ENCODE measurements around the gene KLHL35. TPM values are rescaled to one million over a fixed set of nuclear protein-coding genes. Genes with fewer than 3 reads are reported as not detected.

Gene KLHL35
- total RNA-seq, 1 donor from 2014 or later: 2.6 TPM

DNA sequence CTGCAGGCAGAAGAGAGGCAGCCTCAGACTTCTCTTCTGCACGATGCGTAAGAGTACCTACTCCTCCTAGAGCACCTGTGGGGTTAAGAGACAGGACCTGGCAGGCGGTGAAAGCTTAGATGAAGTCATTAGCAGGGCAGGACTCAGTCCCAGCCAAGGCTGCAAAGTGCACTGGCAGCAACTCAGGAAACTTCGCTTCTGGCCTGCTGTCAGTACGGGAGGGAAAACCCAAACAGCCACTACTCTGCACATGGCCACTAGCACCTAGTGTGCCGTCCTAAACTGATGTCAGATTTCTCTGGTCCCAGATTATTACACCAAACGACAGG lies 8.8 kb upstream of the KLHL35 start:
- DNase-seq (ENCODE audit: low read depth, low spot score): no peak

DNA sequence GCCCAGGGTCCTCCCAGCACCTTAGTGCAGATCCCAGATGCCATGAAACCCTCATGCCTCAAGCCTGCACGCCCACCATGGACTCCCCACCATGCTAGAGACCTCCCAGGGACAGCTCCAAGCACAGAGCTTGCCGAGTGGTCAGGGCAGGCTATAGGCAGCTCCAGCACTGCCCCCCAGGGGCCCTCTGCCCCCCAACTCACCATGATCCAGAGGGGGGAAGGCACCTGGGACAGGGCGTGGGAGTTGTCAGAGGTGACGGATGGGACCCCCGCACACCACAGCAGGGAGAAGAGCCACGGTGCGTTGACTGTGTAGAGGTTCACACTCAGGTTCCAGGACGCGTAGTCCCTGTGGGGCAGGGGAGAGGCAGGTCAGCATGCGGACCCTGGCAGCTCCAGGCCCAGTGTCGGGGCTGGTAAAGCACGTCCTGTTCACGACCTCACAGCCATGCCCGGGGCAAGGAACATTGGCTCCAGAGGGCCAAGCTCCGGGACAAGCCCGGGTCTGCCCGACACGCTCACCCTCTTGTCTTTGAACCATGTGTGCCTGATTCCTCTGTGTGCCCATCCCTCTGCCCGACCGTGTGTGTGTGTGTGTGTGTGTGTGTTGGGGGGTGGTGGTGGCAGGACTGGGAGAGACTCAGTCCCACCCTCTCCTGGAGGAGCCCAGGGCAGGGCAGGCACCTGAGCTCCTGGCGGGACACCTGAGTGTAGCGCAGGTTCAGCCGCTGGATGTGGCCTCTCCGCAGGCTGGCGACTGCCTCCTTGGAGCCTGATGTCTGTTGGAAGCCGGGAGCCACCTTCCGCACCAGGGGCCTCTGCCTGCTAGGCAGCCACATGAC lies 8.2 kb upstream of the KLHL35 start:
- no peak for DNase-seq (ENCODE audit: low read depth, low spot score)

GRCh38 chr11:75439495-75440120 lies 6.6 kb upstream of the KLHL35 start:
- no peak for DNase-seq (ENCODE audit: low read depth, low spot score)

DNA sequence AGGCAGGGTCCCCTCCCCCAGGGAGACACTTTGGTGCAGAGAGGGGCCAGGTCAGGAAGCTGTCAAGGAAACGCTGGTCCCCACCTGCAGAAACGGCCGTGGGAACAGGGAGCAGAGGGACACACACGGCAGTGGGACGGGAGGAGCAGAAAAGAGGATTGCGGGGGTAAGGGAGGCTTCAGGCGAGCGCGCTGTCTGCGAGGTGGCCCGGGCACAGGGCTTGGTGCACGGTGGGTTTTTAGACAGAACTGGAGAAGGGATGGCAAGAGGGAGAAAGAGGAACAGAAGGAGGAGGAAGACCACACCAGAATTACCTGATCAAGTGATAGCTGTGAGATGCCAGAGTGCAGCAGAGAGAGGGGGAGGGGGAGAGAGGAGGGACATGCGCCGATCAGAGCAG lies 6.0 kb upstream of the KLHL35 start:
- DNase-seq (ENCODE audit: low read depth, low spot score): no peak

- DNase-seq (ENCODE audit: low read depth, low spot score): no peak
Observed at GRCh38 chr11:75437966-75438659, 5.1 kb upstream of the KLHL35 start.

DNA sequence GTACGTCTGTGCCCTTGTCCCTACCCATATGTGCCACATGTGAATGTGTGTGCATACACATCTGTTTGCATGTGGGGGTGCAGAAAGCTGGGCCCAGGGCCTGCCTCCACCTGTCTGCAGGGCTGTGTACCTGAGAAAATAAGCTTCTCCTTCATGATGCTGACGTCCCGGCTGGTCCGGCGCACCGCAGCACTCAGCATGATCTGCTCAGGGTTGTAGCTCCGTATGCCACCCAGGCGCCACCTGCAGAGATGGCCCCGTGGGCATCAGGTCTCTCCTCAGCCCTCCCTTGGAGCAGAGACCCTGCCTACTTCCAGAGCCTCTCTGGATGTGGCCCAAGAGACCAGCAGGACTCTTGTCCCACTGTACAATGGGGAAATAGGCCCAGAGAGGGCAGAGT lies 3.8 kb upstream of the KLHL35 start:
- DNase-seq (ENCODE audit: low read depth, low spot score): no peak

DNA sequence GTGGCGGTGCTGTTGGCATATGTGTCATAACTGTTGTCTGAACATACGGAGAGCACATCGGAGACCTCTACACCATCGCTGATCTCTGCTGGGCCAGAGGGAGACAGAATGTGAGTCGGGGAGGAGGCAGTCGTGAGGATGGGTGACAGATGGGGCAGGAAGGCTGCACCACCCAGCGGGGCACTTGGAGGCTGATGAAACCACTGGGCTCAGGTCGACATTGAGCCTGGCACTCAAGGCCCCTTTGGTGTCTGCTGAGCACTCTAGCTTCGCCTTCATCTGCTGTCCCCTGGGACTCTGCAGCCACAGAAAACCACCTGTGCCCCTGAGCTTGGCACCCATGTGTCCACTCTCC lies 2.5 kb upstream of the KLHL35 start:
- no peak for DNase-seq (ENCODE audit: low read depth, low spot score)

DNA sequence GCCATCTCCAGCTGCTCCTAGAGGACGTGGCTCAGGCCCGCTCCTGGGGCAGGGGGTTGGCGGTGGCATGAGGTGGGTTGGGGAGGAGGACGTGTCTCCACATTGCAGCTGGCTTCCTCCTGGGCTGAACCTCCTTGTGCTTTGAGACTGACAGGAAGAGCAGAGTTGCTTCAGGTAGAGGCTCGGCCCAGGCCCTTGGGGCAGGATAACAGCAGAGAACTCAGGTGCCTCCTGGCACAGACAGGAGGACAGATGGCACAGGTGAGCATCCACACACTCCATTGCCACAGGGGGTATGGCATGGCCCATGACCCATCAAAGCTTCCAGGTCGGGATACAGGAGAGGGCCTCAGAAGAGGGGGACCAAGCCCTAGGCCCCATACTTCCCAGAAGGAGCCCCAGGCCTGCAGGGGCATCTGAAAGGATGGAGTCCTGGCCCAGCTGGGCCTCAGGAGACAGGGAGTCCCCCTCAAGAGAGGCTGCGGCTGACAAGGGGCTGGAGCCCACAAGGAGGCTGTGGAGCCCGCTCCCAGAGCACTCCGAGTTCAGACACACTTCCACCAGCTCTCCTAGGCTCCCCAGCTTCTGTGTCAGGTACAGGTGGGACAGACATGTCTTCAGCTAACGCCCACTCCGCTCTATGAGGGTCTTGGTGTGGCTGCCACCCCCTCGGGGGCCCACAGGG lies 2.0 kb upstream of the KLHL35 start:
- DNase-seq (ENCODE audit: low read depth, low spot score): no peak

- DNase-seq (ENCODE audit: low read depth, low spot score): no peak
Observed at GRCh38 chr11:75434051-75434450, 1.0 kb upstream of the KLHL35 start.

DNA sequence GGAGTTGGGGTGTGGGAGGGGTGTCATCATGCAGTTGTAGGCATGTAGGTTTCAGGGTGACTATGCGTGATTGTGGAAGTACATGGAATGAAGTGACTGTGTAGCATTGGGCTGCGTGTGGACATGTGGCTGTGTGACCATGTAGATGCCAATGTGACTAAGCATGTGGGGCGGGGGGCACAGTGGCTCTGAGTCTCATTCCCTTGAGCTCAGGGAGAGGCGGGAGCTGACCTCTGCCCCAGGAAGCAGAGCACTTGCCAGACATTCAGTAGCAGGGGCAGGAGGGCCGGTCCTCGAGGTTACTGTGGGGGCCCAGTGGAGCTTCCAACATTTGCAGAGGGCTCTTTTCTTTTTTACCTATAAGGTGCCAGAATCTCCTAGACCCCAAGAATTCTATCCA lies 440 bp upstream of the KLHL35 start:
- DNase-seq (ENCODE audit: low read depth, low spot score): no peak

DNA sequence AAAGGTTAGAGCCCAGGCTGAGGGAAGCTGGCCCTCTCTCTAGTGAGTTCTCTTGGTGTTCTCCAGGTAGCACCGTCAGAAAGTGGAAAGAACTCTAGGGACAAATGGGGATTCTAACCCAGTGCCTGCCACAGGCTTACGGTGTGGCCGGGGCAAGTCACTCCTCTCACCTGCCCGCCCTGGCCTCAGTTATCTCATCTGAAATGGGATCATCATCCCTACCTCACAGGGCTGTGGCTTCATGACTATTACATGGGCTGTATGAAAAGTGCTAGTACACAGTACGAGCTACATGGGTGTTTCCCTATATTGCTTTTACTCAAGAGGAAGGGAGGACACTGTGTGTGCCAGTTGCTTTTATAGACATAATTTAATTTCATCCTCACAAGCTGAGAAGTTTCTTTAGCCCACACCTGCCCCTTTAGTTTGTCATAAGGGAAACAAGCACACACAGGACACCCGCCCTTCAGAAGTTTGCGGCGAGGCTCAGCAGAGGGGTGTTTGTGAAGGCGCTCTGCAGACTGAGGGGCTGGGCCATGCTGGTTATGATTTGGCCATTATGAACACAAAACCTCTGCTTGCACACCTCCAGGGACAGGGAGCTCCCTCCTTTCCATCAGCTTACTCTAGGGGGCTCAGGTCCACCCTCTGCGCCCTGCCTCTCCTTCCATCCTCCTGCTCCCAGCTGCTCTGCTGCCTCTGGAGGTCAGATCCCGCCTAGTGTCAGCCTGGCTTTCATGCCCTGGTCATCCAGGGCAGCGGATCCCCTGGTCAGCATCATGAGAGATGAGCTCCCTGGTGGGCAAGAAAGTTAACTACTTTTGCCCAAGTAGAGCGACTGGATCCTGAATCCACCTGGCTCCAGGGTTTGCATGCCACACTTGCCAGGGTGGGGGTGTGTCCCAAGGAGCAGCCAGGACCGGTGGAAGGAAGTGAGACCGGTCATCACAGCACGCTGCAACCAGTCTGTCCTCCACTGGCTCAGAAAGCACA lies 1.2 kb downstream of the KLHL35 start:
- no peak for DNase-seq (ENCODE audit: low read depth, low spot score)

DNA sequence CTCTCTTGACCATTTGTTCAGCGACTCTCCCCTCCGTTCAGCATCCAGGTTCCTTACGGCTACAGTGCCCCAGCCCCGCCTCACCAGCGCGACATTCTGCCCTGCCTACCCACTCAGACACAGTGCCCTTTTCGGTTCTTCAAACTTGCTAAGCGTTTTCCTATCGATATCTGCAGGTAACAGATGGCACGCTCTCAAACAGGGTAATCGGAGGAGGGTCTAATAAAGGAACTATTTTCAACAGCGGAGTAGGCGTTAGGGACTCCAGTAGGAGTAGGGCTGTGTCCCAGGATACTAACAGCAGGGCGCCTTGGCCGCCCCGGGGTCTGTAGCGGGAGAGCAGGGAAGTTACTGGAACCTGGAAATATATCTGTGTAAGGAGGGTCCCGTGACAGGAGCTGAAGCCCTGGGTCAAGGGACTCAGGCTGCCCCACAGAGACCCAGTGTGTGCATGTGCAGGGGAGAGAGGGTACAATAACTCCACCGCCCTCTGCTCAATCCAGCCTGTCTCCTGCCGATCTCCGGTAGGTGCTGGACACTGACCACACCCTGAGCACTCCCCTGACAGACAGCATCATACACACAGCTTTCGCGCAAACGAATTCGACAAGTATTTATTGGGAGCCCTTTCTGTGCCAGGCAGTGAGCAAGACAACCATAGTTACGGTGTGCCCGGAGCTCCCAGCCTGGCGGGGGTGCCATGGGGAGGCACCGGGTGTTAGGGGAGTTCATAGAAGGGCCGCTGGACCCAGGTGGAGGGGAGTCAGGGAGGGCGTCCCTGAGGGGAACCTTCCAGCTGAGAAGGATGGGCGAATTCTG lies 2.1 kb downstream of the KLHL35 start:
- no peak for DNase-seq (ENCODE audit: low read depth, low spot score)

- peak; percentile 32 for DNase-seq (ENCODE audit: low read depth, low spot score)
Observed at GRCh38 chr11:75429902-75430713, 2.9 kb downstream of the KLHL35 start.

- DNase-seq (ENCODE audit: low read depth, low spot score): no peak
Observed at GRCh38 chr11:75429641-75429901, 3.4 kb downstream of the KLHL35 start.

DNA sequence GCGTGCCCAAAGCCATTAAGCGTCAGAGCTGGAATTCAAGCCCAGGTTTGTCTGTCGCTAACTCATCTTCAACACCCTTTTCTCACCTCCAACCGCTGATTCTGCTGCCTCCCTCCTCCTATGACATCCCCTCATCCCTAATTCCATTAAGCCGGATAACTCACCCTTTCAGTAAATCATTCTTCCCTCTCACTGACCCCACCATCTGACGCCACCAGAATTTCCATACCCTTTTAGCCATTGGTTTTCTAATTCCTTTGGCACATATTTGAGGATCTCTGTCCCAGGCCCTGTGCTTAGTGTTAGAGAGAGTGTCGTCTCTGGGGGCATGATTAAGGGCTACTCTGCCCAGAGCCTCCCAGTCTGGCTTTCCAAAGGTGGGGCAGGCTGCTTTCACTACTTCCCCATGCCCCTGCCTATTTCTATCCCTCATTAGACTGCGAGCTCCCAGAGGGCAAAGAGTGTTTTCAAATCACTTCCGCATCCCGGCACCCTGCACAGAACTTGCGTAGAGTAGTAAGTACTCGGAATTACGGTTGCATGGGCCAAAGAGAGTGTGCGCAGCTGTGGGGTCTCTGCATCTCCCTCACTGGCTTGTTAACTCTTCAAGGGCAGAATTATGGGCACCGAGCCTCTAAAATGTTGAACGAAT lies 3.9 kb downstream of the KLHL35 start:
- no peak for DNase-seq (ENCODE audit: low read depth, low spot score)

- peak; percentile 81 for DNase-seq (ENCODE audit: low read depth, low spot score)
Observed at GRCh38 chr11:75428281-75428724, 4.7 kb downstream of the KLHL35 start.

- no peak for DNase-seq (ENCODE audit: low read depth, low spot score)
Observed at GRCh38 chr11:75427181-75427580, 5.8 kb downstream of the KLHL35 start.

- no peak for DNase-seq (ENCODE audit: low read depth, low spot score)
Observed at GRCh38 chr11:75426720-75427086, 6.3 kb downstream of the KLHL35 start.

GRCh38 chr11:75425422-75425821 lies 7.6 kb downstream of the KLHL35 start:
- no peak for DNase-seq (ENCODE audit: low read depth, low spot score)

Data from pulmonary artery endothelial cell (primary cell).